SK-N-SH (cell line): ENCODE data around the gene TSG101. TPM values are rescaled to one million over a fixed set of nuclear protein-coding genes. Genes with fewer than 3 reads are reported as not detected.

Experiments used
- CTCF ChIA-PET: fragments of 300-600, 350-600 bp; formaldehyde crosslinking; extraction: SDS; loops from one replicate; lab custom pipeline; 2021; lab: Yijun Ruan, JAX
- POLR2A ChIA-PET: fragments of 350-600 bp; sonication (Branson Sonifier 250); formaldehyde crosslinking; extraction: SDS; loops from one replicate; lab custom pipeline; 2020; ENCODE audit warnings: antibody characterized with exemption, inconsistent platforms; lab: Yijun Ruan, JAX
- DNase-seq: peaks from one replicate; pipeline ENCODE4 v3.0.0; 2012
- H2AFZ ChIP-seq: fragments of 200-600 bp; sonication (generic); 2 replicates; pipeline ENCODE4 v1.8.1; 2016; ENCODE audit warnings: antibody characterized with exemption, mild to moderate bottlenecking, low read depth
- H3F3A ChIP-seq: fragments of 200-600 bp; sonication (generic); replicated peaks from 2 replicates; pipeline ENCODE3; 2016; ENCODE audit warnings: antibody characterized with exemption, mild to moderate bottlenecking; ENCODE audit not compliant: insufficient read depth
- H3K27ac ChIP-seq, 2 experiments: fragments of 200-500 bp in 1 of 2; fragments of 200-600 bp in 1 of 2; sonication (Bioruptor generic) in 1 of 2; sonication (generic), shearing (Covaris generic) in 1 of 2; 2 replicates each; pipeline versions ENCODE4 v1.5.1 to v1.6.1; 2014 to 2016; ENCODE audit warnings: low read depth in 2 of 2, inconsistent platforms in 1 of 2, low read length in 1 of 2, mild to moderate bottlenecking in 1 of 2, mixed read lengths in 1 of 2
- H3K27me3 ChIP-seq: fragments of 200-600 bp; sonication (generic), shearing (Covaris generic); 2 replicates; pipeline ENCODE4 v1.6.1; 2016; ENCODE audit warnings: mixed run types; ENCODE audit not compliant: insufficient read depth
- H3K36me3 ChIP-seq, 2 experiments: fragments of 200-500 bp in 1 of 2; fragments of 200-600 bp in 1 of 2; sonication (Bioruptor generic) in 1 of 2; sonication (generic) in 1 of 2; replicated peaks in 1 of 2; 2 replicates each; pipeline versions ENCODE3 to v1.5.1; 2014 to 2016; ENCODE audit warnings: low read length in 1 of 2, mild to moderate bottlenecking in 1 of 2; ENCODE audit not compliant: insufficient read depth in 2 of 2, control insufficient read depth in 1 of 2
- H3K4me1 ChIP-seq, 2 experiments: fragments of 200-500 bp in 1 of 2; fragments of 200-600 bp in 1 of 2; sonication (Bioruptor generic) in 1 of 2; sonication (generic), shearing (Covaris generic) in 1 of 2; 2 replicates each; pipeline versions ENCODE4 v1.5.1 to v1.6.1; 2014 to 2016; ENCODE audit warnings: low read depth in 1 of 2, low read length in 1 of 2, mixed run types in 1 of 2; ENCODE audit not compliant: insufficient read depth in 2 of 2, control insufficient read depth in 1 of 2
- H3K4me2 ChIP-seq: fragments of 200-600 bp; sonication (generic), shearing (Covaris generic); 2 replicates; pipeline ENCODE4 v1.6.1; 2017; ENCODE audit warnings: mixed run types
- H3K4me3 ChIP-seq, 2 experiments: fragments of 200-500 bp in 1 of 2; fragments of 200-600 bp in 1 of 2; sonication (Bioruptor generic) in 1 of 2; sonication (generic), shearing (Covaris generic) in 1 of 2; 2 replicates each; pipeline versions ENCODE4 v1.5.1 to v1.8.1; 2014 to 2016; ENCODE audit warnings: low read depth in 2 of 2, inconsistent platforms in 1 of 2, low read length in 1 of 2, mild to moderate bottlenecking in 1 of 2, mixed read lengths in 1 of 2, moderate library complexity in 1 of 2
- H3K79me2 ChIP-seq: fragments of 200-600 bp; sonication (generic); 2 replicates; pipeline ENCODE4 v1.8.1; 2017; ENCODE audit warnings: mild to moderate bottlenecking; ENCODE audit not compliant: insufficient read depth
- H3K9ac ChIP-seq: fragments of 200-600 bp; sonication (generic); 2 replicates; pipeline ENCODE4 v1.6.1; 2017; ENCODE audit warnings: mixed run types
- H3K9me2 ChIP-seq: fragments of 200-600 bp; sonication (generic); 2 replicates; pipeline ENCODE4 v1.6.1; 2017; ENCODE audit warnings: mixed run types
- H3K9me3 ChIP-seq: fragments of 200-600 bp; sonication (generic); 2 replicates; pipeline ENCODE4 v1.6.1; 2017; ENCODE audit warnings: mixed run types, mild to moderate bottlenecking, moderate library complexity
- H4K20me1 ChIP-seq: fragments of 200-600 bp; sonication (generic); 2 replicates; pipeline ENCODE4 v1.6.1; 2017; ENCODE audit warnings: mild to moderate bottlenecking, mixed run types; ENCODE audit not compliant: insufficient read depth
- EP300 ChIP-seq, 2 experiments: IDR thresholded peaks; 2 replicates each; pipeline versions ENCODE4 v1.4.0 to v1.6.1; 2012; ENCODE audit warnings: borderline replicate concordance in 1 of 2, low read depth in 1 of 2, low read length in 1 of 2
- EZH2phosphoT487 ChIP-seq: fragments of 200-600 bp; sonication (generic); IDR thresholded peaks from 2 replicates; pipeline ENCODE4 v1.6.1; 2017; ENCODE audit warnings: low read depth, mixed run types, mild to moderate bottlenecking, antibody characterized with exemption, moderate library complexity, borderline replicate concordance
- FOSL2 ChIP-seq: IDR thresholded peaks from 2 replicates; pipeline ENCODE4 v1.4.0; 2012; ENCODE audit warnings: low read depth, mild to moderate bottlenecking, moderate library complexity, borderline replicate concordance
- FOXJ3 ChIP-seq: sonication (generic); formaldehyde crosslinking; IDR thresholded peaks from 2 replicates; pipeline ENCODE4 v1.5.1; 2020; ENCODE audit warnings: mild to moderate bottlenecking, missing genetic modification reagents
- GABPA ChIP-seq: IDR thresholded peaks from 2 replicates; pipeline ENCODE4 v1.4.0; 2012; ENCODE audit warnings: low read depth, mild to moderate bottlenecking
- JUND ChIP-seq: IDR thresholded peaks from 2 replicates; pipeline ENCODE4 v1.4.0; 2012
- MAX ChIP-seq: IDR thresholded peaks from 2 replicates; pipeline ENCODE4 v1.4.0; 2012; ENCODE audit warnings: low read depth
- MEF2A ChIP-seq: IDR thresholded peaks from 2 replicates; pipeline ENCODE4 v1.4.0; 2012; ENCODE audit warnings: low read depth, borderline replicate concordance
- MXI1 ChIP-seq: IDR thresholded peaks from 2 replicates; pipeline ENCODE4 v1.6.1; 2012; ENCODE audit warnings: mild to moderate bottlenecking, low read depth, low read length, improper control_type of control experiment
- NFIC ChIP-seq: IDR thresholded peaks from 2 replicates; pipeline ENCODE4 v1.4.0; 2012; ENCODE audit warnings: borderline replicate concordance
- NRF1 ChIP-seq: IDR thresholded peaks from 2 replicates; pipeline ENCODE4 v1.6.1; 2012; ENCODE audit warnings: low read depth, mild to moderate bottlenecking, low read length
- RAD21 ChIP-seq: IDR thresholded peaks from 2 replicates; pipeline ENCODE4 v1.6.1; 2012; ENCODE audit warnings: mild to moderate bottlenecking, low read length
- RCOR1 ChIP-seq: fragments of 150-350 bp; IDR thresholded peaks from 2 replicates; pipeline ENCODE4 v1.6.1; 2017; ENCODE audit warnings: antibody characterized with exemption, low read length
- TCF12 ChIP-seq: IDR thresholded peaks from 2 replicates; pipeline ENCODE4 v1.4.0; 2012
- TEAD4 ChIP-seq: IDR thresholded peaks from 2 replicates; pipeline ENCODE4 v1.4.0; 2012; ENCODE audit warnings: mild to moderate bottlenecking, borderline replicate concordance; ENCODE audit not compliant: insufficient read depth
- YY1 ChIP-seq: IDR thresholded peaks from 2 replicates; pipeline ENCODE4 v1.4.0; 2012; ENCODE audit warnings: low read depth, mild to moderate bottlenecking
- WGBS: methylation state at CpG from one replicate; pipeline ENCODE4 v1.1.6; 2017; ENCODE audit warnings: low lambda C conversion rate; 5-methylcytosine and 5-hydroxymethylcytosine counted together
- polyA plus RNA-seq, 3 experiments: library from polyadenylated mRNA; depleted of rRNA; stranded (reverse); fragments of >200 nt; gene quantifications; 2 replicates each; pipeline ENCODE4 v1.2.3, GENCODE V29; 2012
- TF ChIP-seq, protein P1 (sequence below): fragments of 200-600 bp; sonication (generic); IDR thresholded peaks from 2 replicates; pipeline ENCODE4 v1.6.1; 2017; ENCODE audit warnings: antibody characterized with exemption, mild to moderate bottlenecking, moderate library complexity
- TF ChIP-seq, protein P2 (sequence below): IDR thresholded peaks from 2 replicates; pipeline ENCODE4 v1.4.0; 2012; ENCODE audit warnings: low read depth, borderline replicate concordance
- TF ChIP-seq, protein P3 (sequence below): fragments of 150-350 bp; IDR thresholded peaks from 2 replicates; pipeline ENCODE4 v1.6.1; 2017; ENCODE audit warnings: antibody characterized with exemption, low read length, low read depth, borderline replicate concordance
- TF ChIP-seq, protein P4 (sequence below): IDR thresholded peaks from 2 replicates; pipeline ENCODE4 v1.6.1; 2012; ENCODE audit warnings: mild to moderate bottlenecking, low read depth, low read length, moderate library complexity

TSG101 gene
- polyA plus RNA-seq, 1 of the 3 experiments (the other 2 are of a cell fraction): 164 TPM

GRCh38 chr11:18479063-18479462 lies 47.7 kb downstream of the TSG101 start:
- Histone ChIP-seq H3K27me3 (no peaks in the 10 kb centered on the region), H3K4me2 (no peak overlapping the region)
- POLR2A ChIA-PET: no interaction called here
- DNase-seq: no peak
- no peak for TF ChIP-seq MEF2A
- TF ChIP-seq RAD21: no peak
- TF ChIP-seq FOXJ3: no peak
- TF ChIP-seq FOSL2: no peak
- TF ChIP-seq EP300 (IDR thresholded peaks at IDR 0.05; ENCODE audit: borderline replicate concordance in 1 of 2, low read depth in 1 of 2, low read length in 1 of 2): no peak
- no peak for TF ChIP-seq NRF1
- no peak for TF ChIP-seq MXI1
- TF ChIP-seq, protein P1, sequence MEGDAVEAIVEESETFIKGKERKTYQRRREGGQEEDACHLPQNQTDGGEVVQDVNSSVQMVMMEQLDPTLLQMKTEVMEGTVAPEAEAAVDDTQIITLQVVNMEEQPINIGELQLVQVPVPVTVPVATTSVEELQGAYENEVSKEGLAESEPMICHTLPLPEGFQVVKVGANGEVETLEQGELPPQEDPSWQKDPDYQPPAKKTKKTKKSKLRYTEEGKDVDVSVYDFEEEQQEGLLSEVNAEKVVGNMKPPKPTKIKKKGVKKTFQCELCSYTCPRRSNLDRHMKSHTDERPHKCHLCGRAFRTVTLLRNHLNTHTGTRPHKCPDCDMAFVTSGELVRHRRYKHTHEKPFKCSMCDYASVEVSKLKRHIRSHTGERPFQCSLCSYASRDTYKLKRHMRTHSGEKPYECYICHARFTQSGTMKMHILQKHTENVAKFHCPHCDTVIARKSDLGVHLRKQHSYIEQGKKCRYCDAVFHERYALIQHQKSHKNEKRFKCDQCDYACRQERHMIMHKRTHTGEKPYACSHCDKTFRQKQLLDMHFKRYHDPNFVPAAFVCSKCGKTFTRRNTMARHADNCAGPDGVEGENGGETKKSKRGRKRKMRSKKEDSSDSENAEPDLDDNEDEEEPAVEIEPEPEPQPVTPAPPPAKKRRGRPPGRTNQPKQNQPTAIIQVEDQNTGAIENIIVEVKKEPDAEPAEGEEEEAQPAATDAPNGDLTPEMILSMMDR: no peak
- TF ChIP-seq EZH2phosphoT487: no peak
- TF ChIP-seq TCF12: no peak
- TF ChIP-seq, protein P2, sequence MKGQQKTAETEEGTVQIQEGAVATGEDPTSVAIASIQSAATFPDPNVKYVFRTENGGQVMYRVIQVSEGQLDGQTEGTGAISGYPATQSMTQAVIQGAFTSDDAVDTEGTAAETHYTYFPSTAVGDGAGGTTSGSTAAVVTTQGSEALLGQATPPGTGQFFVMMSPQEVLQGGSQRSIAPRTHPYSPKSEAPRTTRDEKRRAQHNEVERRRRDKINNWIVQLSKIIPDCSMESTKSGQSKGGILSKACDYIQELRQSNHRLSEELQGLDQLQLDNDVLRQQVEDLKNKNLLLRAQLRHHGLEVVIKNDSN: no peak
- TF ChIP-seq, all 33 proteins: peak for 0
- H2AFZ ChIP-seq: no peak overlapping the region
- H4K20me1 ChIP-seq: no peaks in the 10 kb centered on the region
- H3K4me3 ChIP-seq: no peak overlapping the region
- H3F3A ChIP-seq: no peaks in the 10 kb centered on the region
- H3K9me2 ChIP-seq: no peaks in the 10 kb centered on the region
- WGBS: 96% methylated on average over 4 of the region's 4 CpGs
- no peaks in the 10 kb centered on the region for H3K79me2 ChIP-seq
- H3K4me1 ChIP-seq: no peaks in the 10 kb centered on the region
- no peak overlapping the region for H3K9ac ChIP-seq
- H3K27ac ChIP-seq: no peak overlapping the region
- CTCF ChIA-PET: no interaction called here
- H3K36me3 ChIP-seq: peaks cover 57 to 71% of the 10 kb centered on the region in 2 experiments
- H3K9me3 ChIP-seq: no peaks in the 10 kb centered on the region

DNA sequence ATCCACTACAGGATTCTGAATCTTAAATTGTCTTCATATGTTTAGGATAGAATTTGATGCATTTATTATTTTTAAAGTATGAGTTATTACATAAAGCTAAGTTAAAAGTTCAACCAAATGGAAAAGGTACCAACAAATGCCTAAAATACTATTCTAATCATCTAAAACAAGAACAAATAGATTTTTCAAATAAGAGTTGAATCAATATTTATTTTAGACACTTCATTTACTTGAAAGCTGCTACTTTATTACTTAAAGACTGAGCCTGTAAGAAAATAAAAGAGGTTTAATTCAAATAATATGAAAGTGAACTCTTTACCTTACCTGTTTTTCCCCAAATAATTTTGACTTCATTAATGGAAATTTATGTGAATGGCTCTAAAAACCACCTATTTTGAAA lies 54.2 kb downstream of the TSG101 start:
- no peak for DNase-seq
- H3K4me3 ChIP-seq: no peak overlapping the region
- CTCF ChIA-PET: no interaction called here
- H3K27ac ChIP-seq: no peak overlapping the region
- no peaks in the 10 kb centered on the region for H4K20me1 ChIP-seq
- no peaks in the 10 kb centered on the region for H3K27me3 ChIP-seq
- H3K4me1 ChIP-seq: no peaks in the 10 kb centered on the region
- no peaks in the 10 kb centered on the region for H3K9me3 ChIP-seq
- POLR2A ChIA-PET: no interaction called here
- no peaks in the 10 kb centered on the region for H3K79me2 ChIP-seq
- no peaks in the 10 kb centered on the region for H3K9me2 ChIP-seq
- no peak overlapping the region for H3K4me2 ChIP-seq
- H3K9ac ChIP-seq: no peak overlapping the region
- H3K36me3 ChIP-seq: peaks cover 20 to 28% of the 10 kb centered on the region in 2 experiments
- H2AFZ ChIP-seq: no peak overlapping the region
- no peaks in the 10 kb centered on the region for H3F3A ChIP-seq
- TF ChIP-seq, protein P3, sequence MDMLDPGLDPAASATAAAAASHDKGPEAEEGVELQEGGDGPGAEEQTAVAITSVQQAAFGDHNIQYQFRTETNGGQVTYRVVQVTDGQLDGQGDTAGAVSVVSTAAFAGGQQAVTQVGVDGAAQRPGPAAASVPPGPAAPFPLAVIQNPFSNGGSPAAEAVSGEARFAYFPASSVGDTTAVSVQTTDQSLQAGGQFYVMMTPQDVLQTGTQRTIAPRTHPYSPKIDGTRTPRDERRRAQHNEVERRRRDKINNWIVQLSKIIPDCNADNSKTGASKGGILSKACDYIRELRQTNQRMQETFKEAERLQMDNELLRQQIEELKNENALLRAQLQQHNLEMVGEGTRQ: no peak
- TF ChIP-seq RCOR1 (no peak), JUND (no peak), TEAD4 (no peak), NFIC (no peak), YY1 (no peak), GABPA (no peak), MAX (no peak), EZH2phosphoT487 (no peak)
- TF ChIP-seq, protein P1: no peak
- TF ChIP-seq, protein P4, sequence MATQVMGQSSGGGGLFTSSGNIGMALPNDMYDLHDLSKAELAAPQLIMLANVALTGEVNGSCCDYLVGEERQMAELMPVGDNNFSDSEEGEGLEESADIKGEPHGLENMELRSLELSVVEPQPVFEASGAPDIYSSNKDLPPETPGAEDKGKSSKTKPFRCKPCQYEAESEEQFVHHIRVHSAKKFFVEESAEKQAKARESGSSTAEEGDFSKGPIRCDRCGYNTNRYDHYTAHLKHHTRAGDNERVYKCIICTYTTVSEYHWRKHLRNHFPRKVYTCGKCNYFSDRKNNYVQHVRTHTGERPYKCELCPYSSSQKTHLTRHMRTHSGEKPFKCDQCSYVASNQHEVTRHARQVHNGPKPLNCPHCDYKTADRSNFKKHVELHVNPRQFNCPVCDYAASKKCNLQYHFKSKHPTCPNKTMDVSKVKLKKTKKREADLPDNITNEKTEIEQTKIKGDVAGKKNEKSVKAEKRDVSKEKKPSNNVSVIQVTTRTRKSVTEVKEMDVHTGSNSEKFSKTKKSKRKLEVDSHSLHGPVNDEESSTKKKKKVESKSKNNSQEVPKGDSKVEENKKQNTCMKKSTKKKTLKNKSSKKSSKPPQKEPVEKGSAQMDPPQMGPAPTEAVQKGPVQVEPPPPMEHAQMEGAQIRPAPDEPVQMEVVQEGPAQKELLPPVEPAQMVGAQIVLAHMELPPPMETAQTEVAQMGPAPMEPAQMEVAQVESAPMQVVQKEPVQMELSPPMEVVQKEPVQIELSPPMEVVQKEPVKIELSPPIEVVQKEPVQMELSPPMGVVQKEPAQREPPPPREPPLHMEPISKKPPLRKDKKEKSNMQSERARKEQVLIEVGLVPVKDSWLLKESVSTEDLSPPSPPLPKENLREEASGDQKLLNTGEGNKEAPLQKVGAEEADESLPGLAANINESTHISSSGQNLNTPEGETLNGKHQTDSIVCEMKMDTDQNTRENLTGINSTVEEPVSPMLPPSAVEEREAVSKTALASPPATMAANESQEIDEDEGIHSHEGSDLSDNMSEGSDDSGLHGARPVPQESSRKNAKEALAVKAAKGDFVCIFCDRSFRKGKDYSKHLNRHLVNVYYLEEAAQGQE: no peak
